Measurements from ENCODE around the gene DIP2A.

DNA sequence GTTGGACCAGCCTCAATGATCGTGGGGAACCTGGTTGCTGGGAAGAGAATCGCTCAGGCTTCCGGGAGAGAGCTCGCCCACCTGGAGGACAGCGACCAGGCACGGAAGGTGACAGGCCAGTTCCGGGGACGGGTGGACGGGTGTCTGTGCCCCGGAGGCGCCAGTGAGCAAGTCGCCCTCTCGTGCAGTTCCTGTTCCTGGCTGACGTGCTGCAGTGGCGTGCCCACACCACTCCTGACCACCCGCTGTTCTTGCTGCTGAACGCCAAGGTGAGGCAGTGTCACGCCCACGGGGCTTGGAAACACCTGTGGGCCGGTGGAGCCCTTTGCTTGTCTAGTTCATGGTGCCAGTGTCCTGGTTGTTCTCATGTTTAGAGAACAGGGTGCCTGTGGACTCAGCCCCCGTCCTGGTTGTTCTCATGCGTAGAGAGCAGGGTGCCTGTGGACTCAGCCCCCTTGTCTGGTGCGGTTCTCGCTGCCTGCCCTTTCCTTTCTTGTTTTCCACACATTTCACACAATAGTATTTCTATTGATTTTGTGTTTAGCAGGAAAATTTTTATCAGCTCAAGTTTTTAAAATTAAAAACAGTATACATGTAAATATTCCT, 93.0 kb downstream of the DIP2A start:
- TF ChIP-seq, protein P1, sequence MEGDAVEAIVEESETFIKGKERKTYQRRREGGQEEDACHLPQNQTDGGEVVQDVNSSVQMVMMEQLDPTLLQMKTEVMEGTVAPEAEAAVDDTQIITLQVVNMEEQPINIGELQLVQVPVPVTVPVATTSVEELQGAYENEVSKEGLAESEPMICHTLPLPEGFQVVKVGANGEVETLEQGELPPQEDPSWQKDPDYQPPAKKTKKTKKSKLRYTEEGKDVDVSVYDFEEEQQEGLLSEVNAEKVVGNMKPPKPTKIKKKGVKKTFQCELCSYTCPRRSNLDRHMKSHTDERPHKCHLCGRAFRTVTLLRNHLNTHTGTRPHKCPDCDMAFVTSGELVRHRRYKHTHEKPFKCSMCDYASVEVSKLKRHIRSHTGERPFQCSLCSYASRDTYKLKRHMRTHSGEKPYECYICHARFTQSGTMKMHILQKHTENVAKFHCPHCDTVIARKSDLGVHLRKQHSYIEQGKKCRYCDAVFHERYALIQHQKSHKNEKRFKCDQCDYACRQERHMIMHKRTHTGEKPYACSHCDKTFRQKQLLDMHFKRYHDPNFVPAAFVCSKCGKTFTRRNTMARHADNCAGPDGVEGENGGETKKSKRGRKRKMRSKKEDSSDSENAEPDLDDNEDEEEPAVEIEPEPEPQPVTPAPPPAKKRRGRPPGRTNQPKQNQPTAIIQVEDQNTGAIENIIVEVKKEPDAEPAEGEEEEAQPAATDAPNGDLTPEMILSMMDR (IDR thresholded peaks at IDR 0.05) = no peak
- TF ChIP-seq POLR2AphosphoS5 (IDR thresholded peaks at IDR 0.05) = no peak

Data from suprapubic skin (tissue), 3 donors.